Endothelial cell (in vitro differentiated cells): Measurements from ENCODE around the gene NDUFB4. TPM values are rescaled to one million over a fixed set of nuclear protein-coding genes. Genes with fewer than 3 reads are reported as not detected.

Experiments used
- DNase-seq: peaks from one replicate; pipeline ENCODE4 v3.0.0; 2021; ENCODE audit warnings: low spot score
- H3K27ac Mint-ChIP-seq: one replicate; pipeline ENCODE4 v1.8.0; 2021; ENCODE audit warnings: mixed read lengths, inconsistent platforms; ENCODE audit not compliant: unreplicated experiment
- H3K27me3 Mint-ChIP-seq: one replicate; pipeline ENCODE4 v1.8.0; 2021; ENCODE audit warnings: mild to moderate bottlenecking, moderate library complexity, mixed read lengths, inconsistent platforms; ENCODE audit not compliant: unreplicated experiment
- H3K36me3 Mint-ChIP-seq: one replicate; pipeline ENCODE4 v1.8.0; 2021; ENCODE audit warnings: mild to moderate bottlenecking, low read depth, mixed read lengths, inconsistent platforms; ENCODE audit not compliant: unreplicated experiment
- H3K4me1 Mint-ChIP-seq: one replicate; pipeline ENCODE4 v1.8.0; 2021; ENCODE audit warnings: mild to moderate bottlenecking, mixed read lengths, inconsistent platforms; ENCODE audit not compliant: unreplicated experiment
- H3K4me3 Mint-ChIP-seq: one replicate; pipeline ENCODE4 v1.8.0; 2021; ENCODE audit warnings: mild to moderate bottlenecking, mixed read lengths, inconsistent platforms; ENCODE audit not compliant: unreplicated experiment
- H3K9me3 Mint-ChIP-seq: one replicate; pipeline ENCODE4 v1.8.0; 2021; ENCODE audit warnings: mixed read lengths, inconsistent platforms; ENCODE audit not compliant: unreplicated experiment
- long read RNA-seq: library from polyadenylated mRNA; unstranded; transcript quantifications from one replicate; pipeline ENCODE4 v2.0.0, GENCODE V29; 2020; ENCODE audit not compliant: unreplicated experiment
- total RNA-seq: library from RNA; stranded (reverse); fragmentation: NEBNext Ultra II Directional; extraction: Animal tissue kit (Norgen Biotek cat#: 25700); gene quantifications from one replicate; pipeline ENCODE4 v1.2.1, GENCODE V29; 2021; ENCODE audit not compliant: unreplicated experiment
- TF ChIP-seq, protein P1 (sequence below): fragments of 200-600 bp; sonication (generic); IDR thresholded peaks from one replicate; pipeline ENCODE4 v1.5.0; 2021; ENCODE audit warnings: antibody characterized with exemption; ENCODE audit not compliant: unreplicated experiment

The NDUFB4 gene
- total RNA-seq, result 92.6 TPM
- long read RNA-seq, transcript NDUFB4-201 (3 exons, 671 nt), result major isoform, 74 of 77 reads
- long read RNA-seq, partial matches to known transcripts, result 0 of 77 reads
- long read RNA-seq, other reads (novel, unspliced or antisense), result 1 of 77 reads

DNA sequence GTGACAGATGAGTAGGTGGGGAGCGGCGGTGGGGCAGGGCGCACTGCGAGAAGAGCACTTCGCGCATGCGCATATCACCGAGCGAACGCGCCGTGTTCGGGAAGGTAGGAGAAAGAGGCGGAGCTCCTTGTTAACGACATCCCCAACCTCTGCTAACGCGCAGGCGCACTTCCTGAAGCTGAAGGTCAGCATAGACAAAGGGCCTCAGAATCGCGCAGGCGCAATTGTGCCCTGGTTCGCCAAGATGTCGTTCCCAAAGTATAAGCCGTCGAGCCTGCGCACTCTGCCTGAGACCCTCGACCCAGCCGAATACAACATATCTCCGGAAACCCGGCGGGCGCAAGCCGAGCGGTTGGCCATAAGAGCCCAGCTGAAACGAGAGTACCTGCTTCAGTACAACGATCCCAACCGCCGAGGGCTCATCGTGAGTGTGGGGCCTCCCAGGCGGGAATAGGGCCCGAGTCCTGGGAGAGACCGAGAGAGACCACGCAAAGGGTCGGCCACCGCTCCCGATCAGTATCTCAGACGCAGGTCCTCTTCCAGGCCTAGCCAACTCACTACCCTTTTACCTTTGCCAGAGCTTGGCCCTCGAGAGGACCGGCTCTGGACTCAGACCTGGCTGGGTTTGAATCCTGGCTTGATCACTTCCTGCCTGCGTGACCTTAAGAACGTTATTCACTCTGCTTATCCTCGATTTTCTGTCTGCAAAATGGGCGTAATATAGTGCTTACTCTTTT lies at the start of gene NDUFB4:
Gene NDUFB4, plus strand, starts transcription at position 221 of the 737 bp plus-strand sequence. Its CDS starts 24 bp downstream, at position 245.
- peak within 1 kb of the TSS; percentile 95 for H3K4me3 Mint-ChIP-seq
- no peaks in the 10 kb centered on the region for H3K36me3 Mint-ChIP-seq
- peak; percentile 95 for DNase-seq

DNA sequence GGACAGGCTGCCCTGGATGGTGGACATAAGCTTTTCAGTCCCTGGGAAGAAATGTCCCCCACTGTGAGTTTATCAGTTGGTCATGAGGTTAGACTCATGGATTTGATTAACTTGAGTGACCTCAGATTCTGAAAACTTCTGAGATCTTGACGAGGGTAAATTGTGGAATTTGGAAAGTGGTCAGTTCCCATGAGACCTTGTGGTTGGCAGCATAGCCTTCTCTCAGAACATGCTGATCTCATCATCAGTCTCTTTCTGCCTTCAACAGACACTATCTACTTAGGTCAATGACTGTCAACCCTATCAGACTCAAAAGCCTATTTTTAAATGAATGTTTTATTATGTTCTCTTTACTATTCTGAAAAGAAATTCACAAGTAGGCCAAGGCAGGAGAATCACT lies 45.6 kb upstream of the NDUFB4 start:
- no peaks in the 10 kb centered on the region for H3K27me3 Mint-ChIP-seq

More for the DNA sequence above, at the start of gene NDUFB4:
- TF ChIP-seq, protein P1, sequence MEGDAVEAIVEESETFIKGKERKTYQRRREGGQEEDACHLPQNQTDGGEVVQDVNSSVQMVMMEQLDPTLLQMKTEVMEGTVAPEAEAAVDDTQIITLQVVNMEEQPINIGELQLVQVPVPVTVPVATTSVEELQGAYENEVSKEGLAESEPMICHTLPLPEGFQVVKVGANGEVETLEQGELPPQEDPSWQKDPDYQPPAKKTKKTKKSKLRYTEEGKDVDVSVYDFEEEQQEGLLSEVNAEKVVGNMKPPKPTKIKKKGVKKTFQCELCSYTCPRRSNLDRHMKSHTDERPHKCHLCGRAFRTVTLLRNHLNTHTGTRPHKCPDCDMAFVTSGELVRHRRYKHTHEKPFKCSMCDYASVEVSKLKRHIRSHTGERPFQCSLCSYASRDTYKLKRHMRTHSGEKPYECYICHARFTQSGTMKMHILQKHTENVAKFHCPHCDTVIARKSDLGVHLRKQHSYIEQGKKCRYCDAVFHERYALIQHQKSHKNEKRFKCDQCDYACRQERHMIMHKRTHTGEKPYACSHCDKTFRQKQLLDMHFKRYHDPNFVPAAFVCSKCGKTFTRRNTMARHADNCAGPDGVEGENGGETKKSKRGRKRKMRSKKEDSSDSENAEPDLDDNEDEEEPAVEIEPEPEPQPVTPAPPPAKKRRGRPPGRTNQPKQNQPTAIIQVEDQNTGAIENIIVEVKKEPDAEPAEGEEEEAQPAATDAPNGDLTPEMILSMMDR, result no peak
- no peaks in the 10 kb centered on the region for H3K27me3 Mint-ChIP-seq
- peaks cover 11% of the 10 kb centered on the region for H3K4me1 Mint-ChIP-seq
- no peaks in the 10 kb centered on the region for H3K9me3 Mint-ChIP-seq
- peak within 1 kb of the TSS; percentile 91 for H3K27ac Mint-ChIP-seq

DNA sequence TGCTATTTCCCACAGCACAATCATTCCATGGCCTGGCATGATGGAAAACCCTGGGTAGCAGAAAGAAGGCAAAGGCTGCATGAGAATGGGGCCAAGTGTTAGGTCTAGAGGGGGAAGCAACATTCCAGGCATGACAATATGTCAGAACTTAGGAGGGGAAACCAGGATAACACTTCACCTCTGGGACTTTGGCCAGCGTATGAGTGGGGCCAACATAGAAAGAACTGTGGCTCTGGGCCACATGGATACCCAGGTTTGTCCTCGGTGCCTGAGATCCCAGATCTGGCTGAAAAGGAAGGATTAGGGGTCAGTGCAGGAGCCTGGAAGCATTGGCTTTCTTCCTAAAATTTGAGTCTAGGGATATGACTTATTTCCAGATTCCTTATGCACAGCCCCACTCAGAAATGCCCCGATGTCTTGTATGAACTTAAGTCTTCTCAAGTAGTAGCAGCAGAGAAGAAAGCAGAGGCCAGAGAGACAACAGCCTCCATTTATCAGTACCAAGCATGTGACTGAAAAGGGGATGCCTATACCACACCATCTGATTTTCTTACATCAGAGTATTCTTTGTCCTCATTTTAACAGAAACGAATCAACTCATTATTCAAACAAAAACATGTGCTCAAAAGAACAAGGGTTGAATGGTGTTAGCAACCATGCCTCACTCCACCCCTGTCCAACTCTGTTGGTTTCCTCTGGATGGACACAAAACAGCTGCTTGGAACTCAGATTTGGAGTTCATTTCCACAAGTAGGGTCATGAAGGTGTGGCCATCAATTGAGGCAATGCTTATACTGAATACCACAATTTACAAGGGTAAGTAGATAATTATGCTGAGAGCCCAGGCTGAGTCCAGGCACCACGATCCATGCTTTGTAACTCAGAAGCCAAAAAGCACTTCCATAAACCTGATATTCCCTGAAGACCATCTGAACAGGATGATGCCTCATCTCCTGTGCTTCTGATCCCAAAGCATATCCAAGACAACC lies 43.7 kb upstream of the NDUFB4 start:
- TF ChIP-seq, protein P1, result no peak
- no peaks in the 10 kb centered on the region for H3K36me3 Mint-ChIP-seq
- no peaks in the 10 kb centered on the region for H3K9me3 Mint-ChIP-seq
- peaks cover 3% of the 10 kb centered on the region for H3K4me1 Mint-ChIP-seq
- DNase-seq, result no peak
- peaks cover 2% of the 10 kb centered on the region for H3K27me3 Mint-ChIP-seq
- H3K4me3 Mint-ChIP-seq, result no peak overlapping the region
- H3K27ac Mint-ChIP-seq, result no peak overlapping the region

More for the DNA sequence above, 45.6 kb upstream of the NDUFB4 start:
- H3K36me3 Mint-ChIP-seq, result no peaks in the 10 kb centered on the region
- H3K4me1 Mint-ChIP-seq, result no peaks in the 10 kb centered on the region
- TF ChIP-seq, protein P1, result no peak
- no peak overlapping the region for H3K4me3 Mint-ChIP-seq
- H3K27ac Mint-ChIP-seq, result no peak overlapping the region
- H3K9me3 Mint-ChIP-seq, result no peaks in the 10 kb centered on the region
- no peak for DNase-seq

DNA sequence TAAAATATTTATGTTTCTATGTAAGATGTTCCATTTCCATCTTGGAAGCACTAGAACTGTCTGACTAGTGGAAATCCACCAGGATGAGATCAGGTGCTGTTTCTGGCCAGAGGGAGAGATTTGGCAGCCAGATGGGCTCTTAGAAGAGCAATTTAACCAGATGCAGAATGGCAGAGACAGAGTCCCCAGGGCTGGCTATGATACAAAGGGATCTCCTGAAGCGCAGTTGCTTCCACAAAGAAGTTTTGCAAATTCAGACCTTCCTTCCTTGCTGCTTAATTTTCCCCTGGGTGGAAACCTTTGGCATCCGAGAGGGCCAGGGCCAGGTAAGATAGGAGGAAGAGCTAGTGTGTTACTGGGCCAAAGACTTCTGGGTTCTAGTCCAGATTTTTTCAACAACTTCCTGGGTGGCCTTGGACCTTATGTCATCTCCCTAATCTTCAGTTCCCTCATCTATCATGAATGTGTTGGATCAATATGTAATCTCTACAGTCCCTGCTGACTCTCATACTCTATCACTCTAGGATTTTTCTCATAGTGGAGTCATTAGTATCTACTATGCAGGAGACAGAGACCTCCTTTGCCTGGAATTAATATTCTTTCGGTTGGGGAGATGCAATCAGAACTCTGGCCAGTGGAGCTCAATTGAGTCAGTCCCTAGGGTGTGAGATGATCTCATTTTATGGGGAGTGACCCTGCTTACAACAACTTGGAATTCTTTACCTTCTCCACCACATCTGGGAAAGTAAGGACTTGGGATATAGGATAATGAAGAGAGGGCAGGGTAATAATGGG lies 41.1 kb upstream of the NDUFB4 start:
- Mint-ChIP-seq H3K4me3 (no peak overlapping the region), H3K9me3 (no peaks in the 10 kb centered on the region), H3K4me1 (peaks cover 14% of the 10 kb centered on the region), H3K27ac (no peak overlapping the region), H3K27me3 (peaks cover 8% of the 10 kb centered on the region), H3K36me3 (no peaks in the 10 kb centered on the region)
- DNase-seq, result no peak
- TF ChIP-seq, protein P1, result no peak
